ENCODE data around the gene SMIM14.

SMIM14 gene

DNA sequence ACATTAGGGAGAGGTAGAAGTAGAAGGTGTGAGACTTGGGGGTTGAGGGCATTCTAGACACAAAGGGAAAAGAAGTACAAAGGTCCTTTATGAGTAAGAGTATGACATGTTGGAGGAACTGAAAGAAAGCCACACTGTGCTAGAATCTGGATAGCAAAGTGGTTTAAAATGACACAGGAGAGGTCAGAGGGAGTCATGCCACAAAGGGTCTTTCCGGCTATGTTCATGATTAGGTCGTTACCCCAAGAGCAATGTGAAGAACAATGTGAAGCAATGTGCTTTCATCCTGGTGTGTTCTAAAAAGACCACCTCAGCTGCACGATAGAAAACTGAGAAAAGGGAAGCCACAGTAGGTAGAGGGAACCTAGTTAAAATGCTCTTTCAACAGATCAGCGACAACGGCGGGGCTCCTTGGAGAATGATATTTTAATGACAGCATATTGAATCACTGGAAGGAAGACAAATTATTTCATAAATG is 29.2 kb downstream of the SMIM14 start:
- Histone ChIP-seq H3K36me3 (ENCODE audit: control insufficient read depth, insufficient read depth, low read length) (no peaks in the 10 kb centered on the region), H3K4me3 (ENCODE audit: insufficient read depth, low read depth, low read length, poor library complexity, severe bottlenecking) (no peak overlapping the region), H3K27me3 (replicated peaks; ENCODE audit: control insufficient read depth, insufficient read depth, low read length, poor library complexity, severe bottlenecking) (no peaks in the 10 kb centered on the region), H3K4me1 (ENCODE audit: control insufficient read depth, insufficient read depth, low read length, poor library complexity, severe bottlenecking) (no peaks in the 10 kb centered on the region), H3K27ac (ENCODE audit: insufficient read depth, low read length, poor library complexity, severe bottlenecking) (no peak overlapping the region), H3K9me3 (ENCODE audit: control insufficient read depth, low read length) (no peaks in the 10 kb centered on the region)
- DNase-seq = no peak

DNA sequence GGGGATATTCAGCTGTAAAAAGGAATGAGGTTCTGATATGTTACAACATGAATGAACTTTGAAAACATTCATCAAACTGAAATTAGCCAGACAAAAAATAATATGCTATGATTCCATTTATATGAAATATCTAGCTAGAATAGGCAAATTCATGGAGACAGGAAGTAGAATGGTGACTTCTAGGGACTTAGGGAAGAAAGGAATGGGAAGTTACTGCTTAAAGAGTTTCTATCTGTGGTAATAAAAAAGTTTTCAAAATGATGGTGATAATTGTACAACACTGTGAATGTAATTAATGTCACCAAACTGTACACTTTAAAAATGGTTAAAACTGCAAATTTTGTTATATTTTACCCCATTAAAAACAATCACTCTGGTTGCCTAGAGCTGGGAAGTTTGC is 30.2 kb downstream of the SMIM14 start:
- Histone ChIP-seq H3K36me3 (ENCODE audit: control insufficient read depth, insufficient read depth, low read length) (no peaks in the 10 kb centered on the region), H3K4me3 (ENCODE audit: insufficient read depth, low read depth, low read length, poor library complexity, severe bottlenecking) (no peak overlapping the region), H3K27ac (ENCODE audit: insufficient read depth, low read length, poor library complexity, severe bottlenecking) (no peak overlapping the region), H3K4me1 (ENCODE audit: control insufficient read depth, insufficient read depth, low read length, poor library complexity, severe bottlenecking) (no peaks in the 10 kb centered on the region), H3K27me3 (replicated peaks; ENCODE audit: control insufficient read depth, insufficient read depth, low read length, poor library complexity, severe bottlenecking) (no peaks in the 10 kb centered on the region), H3K9me3 (ENCODE audit: control insufficient read depth, low read length) (no peaks in the 10 kb centered on the region)
- no peak for DNase-seq

DNA sequence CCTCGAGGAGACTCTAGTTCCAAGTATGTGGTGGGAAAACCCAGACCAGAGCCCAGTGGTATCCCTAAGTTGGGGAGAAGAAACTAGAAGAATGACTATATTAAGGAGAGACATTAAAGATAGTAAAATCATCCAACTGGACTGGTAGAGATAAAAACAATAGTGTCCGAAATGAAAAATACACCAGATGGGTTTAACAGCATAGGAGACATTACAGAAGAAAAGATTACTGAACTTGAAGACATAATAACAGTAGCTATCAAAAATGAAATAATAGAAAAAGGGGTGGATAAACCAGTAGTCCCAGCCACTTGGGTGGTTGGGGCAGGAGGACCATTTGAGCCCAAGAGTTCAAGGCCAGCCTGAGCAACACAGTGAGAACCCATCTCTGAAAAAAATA is 31.9 kb downstream of the SMIM14 start:
- Histone ChIP-seq H3K27me3 (replicated peaks; ENCODE audit: control insufficient read depth, insufficient read depth, low read length, poor library complexity, severe bottlenecking) (no peaks in the 10 kb centered on the region), H3K4me1 (ENCODE audit: control insufficient read depth, insufficient read depth, low read length, poor library complexity, severe bottlenecking) (no peaks in the 10 kb centered on the region), H3K9me3 (ENCODE audit: control insufficient read depth, low read length) (no peaks in the 10 kb centered on the region), H3K27ac (ENCODE audit: insufficient read depth, low read length, poor library complexity, severe bottlenecking) (no peak overlapping the region), H3K4me3 (ENCODE audit: insufficient read depth, low read depth, low read length, poor library complexity, severe bottlenecking) (no peak overlapping the region), H3K36me3 (ENCODE audit: control insufficient read depth, insufficient read depth, low read length) (no peaks in the 10 kb centered on the region)
- no peak for DNase-seq

DNA sequence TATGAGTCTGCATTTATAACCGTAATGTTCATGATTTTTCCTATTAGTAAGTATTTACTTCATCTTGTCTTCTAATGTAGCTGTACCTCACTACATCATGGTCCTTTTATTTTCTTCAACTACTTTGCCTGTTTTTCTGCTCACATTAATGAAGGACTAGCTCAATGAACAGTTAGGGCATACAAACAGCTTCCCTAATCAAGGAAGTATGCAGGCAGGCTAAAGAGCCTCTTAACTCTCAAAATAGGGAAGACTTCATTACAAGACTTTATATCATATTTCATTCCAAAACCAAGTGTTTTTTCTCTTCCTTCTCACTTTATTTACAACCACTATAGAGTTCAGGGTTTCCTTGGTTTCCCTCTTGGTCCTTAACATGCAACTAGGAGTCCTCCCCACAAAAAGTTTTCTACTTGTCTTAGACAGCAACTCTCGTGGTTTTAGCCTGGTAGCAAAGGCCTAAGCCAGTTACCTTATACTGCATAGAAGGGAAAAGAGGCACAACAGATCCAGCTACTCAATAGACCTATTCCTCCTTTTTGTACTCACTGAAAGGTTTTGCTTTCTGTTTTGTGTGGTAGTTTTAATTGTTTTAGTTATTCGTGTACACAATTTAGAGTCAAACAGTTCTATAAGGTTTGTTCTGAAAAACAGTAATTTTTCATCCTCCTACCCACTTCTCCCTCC is 40.8 kb downstream of the SMIM14 start:
- DNase-seq = no peak
- Histone ChIP-seq H3K4me1 (ENCODE audit: control insufficient read depth, insufficient read depth, low read length, poor library complexity, severe bottlenecking) (no peaks in the 10 kb centered on the region), H3K4me3 (ENCODE audit: insufficient read depth, low read depth, low read length, poor library complexity, severe bottlenecking) (no peak overlapping the region), H3K27me3 (replicated peaks; ENCODE audit: control insufficient read depth, insufficient read depth, low read length, poor library complexity, severe bottlenecking) (no peaks in the 10 kb centered on the region), H3K9me3 (ENCODE audit: control insufficient read depth, low read length) (no peaks in the 10 kb centered on the region), H3K36me3 (ENCODE audit: control insufficient read depth, insufficient read depth, low read length) (no peaks in the 10 kb centered on the region), H3K27ac (ENCODE audit: insufficient read depth, low read length, poor library complexity, severe bottlenecking) (no peak overlapping the region)

DNA sequence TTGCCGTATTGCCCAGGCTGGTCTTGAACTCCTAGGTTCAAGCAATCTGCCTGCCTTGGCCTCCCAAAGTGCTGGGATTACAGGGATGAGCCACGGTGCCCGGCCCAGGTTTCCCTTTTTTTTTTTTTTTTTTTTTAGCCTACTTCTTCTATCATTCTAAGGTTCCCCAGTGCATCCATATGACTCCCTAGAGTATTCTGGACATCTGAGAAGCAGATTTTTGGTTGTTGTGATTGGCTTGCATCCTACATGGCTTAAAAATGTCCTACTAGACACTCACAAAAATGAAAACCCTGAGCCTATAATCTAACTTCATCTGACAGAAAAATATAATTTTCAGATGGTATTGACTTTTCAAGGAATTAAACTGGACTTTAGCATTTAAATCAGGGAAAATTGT is 41.7 kb downstream of the SMIM14 start:
- Histone ChIP-seq H3K27ac (ENCODE audit: insufficient read depth, low read length, poor library complexity, severe bottlenecking) (no peak overlapping the region), H3K36me3 (ENCODE audit: control insufficient read depth, insufficient read depth, low read length) (no peaks in the 10 kb centered on the region), H3K9me3 (ENCODE audit: control insufficient read depth, low read length) (no peaks in the 10 kb centered on the region), H3K4me3 (ENCODE audit: insufficient read depth, low read depth, low read length, poor library complexity, severe bottlenecking) (no peak overlapping the region), H3K27me3 (replicated peaks; ENCODE audit: control insufficient read depth, insufficient read depth, low read length, poor library complexity, severe bottlenecking) (no peaks in the 10 kb centered on the region), H3K4me1 (ENCODE audit: control insufficient read depth, insufficient read depth, low read length, poor library complexity, severe bottlenecking) (no peaks in the 10 kb centered on the region)
- no peak for DNase-seq

DNA sequence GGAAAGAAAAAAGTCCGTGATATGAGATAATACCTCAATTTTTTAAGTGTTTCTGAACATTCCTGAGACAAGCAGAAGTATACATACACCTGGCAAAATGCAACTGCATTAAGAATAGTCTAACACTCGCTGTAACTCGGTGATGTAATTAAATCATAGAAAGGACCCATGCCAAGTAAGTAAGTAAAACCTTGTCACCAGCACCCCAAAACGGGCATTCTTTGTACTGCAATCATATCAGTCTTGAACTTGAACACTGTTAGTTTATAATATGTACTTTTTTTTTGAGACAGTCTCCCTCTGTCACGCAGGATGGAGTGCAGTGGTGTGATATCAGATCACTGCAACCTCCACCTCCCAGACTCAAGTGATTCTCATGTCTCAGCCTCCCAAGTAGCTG is 47.4 kb downstream of the SMIM14 start:
- Histone ChIP-seq H3K9me3 (ENCODE audit: control insufficient read depth, low read length) (no peaks in the 10 kb centered on the region), H3K36me3 (ENCODE audit: control insufficient read depth, insufficient read depth, low read length) (no peaks in the 10 kb centered on the region), H3K4me1 (ENCODE audit: control insufficient read depth, insufficient read depth, low read length, poor library complexity, severe bottlenecking) (no peaks in the 10 kb centered on the region), H3K4me3 (ENCODE audit: insufficient read depth, low read depth, low read length, poor library complexity, severe bottlenecking) (no peak overlapping the region), H3K27ac (ENCODE audit: insufficient read depth, low read length, poor library complexity, severe bottlenecking) (no peak overlapping the region), H3K27me3 (replicated peaks; ENCODE audit: control insufficient read depth, insufficient read depth, low read length, poor library complexity, severe bottlenecking) (no peaks in the 10 kb centered on the region)
- DNase-seq = no peak

DNA sequence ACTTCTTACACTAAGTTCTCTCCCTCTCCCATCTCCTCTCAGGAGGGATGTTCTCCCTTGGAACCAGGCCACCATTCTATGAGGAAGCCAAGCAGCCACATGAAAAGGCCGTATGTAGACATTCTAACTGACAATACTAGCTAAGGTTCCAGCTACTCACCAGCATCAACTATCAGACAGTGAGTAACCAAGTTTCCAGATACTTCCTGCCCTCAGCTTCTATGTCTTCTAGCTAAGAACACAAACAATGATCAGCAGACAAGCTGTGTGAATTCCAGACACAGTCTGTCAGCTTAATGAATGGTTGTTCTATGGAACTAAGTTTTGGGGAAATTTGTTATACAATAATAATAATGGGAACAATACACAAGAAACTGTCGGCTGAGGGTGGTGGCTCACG is 50.8 kb downstream of the SMIM14 start:
- H3K27ac ChIP-seq (ENCODE audit: insufficient read depth, low read length, poor library complexity, severe bottlenecking) = no peak overlapping the region
- H3K9me3 ChIP-seq (ENCODE audit: control insufficient read depth, low read length) = no peaks in the 10 kb centered on the region
- H3K4me3 ChIP-seq (ENCODE audit: insufficient read depth, low read depth, low read length, poor library complexity, severe bottlenecking) = no peak overlapping the region
- no peaks in the 10 kb centered on the region for H3K27me3 ChIP-seq (replicated peaks; ENCODE audit: control insufficient read depth, insufficient read depth, low read length, poor library complexity, severe bottlenecking)
- no peak for DNase-seq
- H3K36me3 ChIP-seq (ENCODE audit: control insufficient read depth, insufficient read depth, low read length) = no peaks in the 10 kb centered on the region
- no peaks in the 10 kb centered on the region for H3K4me1 ChIP-seq (ENCODE audit: control insufficient read depth, insufficient read depth, low read length, poor library complexity, severe bottlenecking)

DNA sequence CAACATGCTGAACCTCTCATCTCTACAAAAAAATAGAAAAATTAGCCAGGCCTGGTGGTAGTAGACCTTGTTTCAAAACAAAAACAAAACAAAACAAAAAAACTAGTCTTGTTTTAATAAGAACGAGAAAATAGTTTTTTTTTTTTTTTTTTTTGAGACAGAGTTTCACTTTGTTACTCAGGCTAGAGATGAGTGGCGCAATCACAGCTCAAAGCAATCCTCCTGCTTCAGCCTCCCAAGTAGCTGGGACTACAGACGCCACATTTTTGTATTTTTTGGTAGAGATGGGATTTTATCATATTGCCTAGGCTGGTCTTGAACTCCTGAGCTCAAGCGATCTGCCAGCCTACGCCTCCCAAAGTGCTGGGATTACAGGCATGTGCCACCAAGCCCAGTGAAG is 63.7 kb downstream of the SMIM14 start:
- no peaks in the 10 kb centered on the region for H3K36me3 ChIP-seq (ENCODE audit: control insufficient read depth, insufficient read depth, low read length)
- no peaks in the 10 kb centered on the region for H3K4me1 ChIP-seq (ENCODE audit: control insufficient read depth, insufficient read depth, low read length, poor library complexity, severe bottlenecking)
- no peaks in the 10 kb centered on the region for H3K9me3 ChIP-seq (ENCODE audit: control insufficient read depth, low read length)
- no peak for DNase-seq
- no peak overlapping the region for H3K4me3 ChIP-seq (ENCODE audit: insufficient read depth, low read depth, low read length, poor library complexity, severe bottlenecking)
- no peak overlapping the region for H3K27ac ChIP-seq (ENCODE audit: insufficient read depth, low read length, poor library complexity, severe bottlenecking)
- no peaks in the 10 kb centered on the region for H3K27me3 ChIP-seq (replicated peaks; ENCODE audit: control insufficient read depth, insufficient read depth, low read length, poor library complexity, severe bottlenecking)

DNA sequence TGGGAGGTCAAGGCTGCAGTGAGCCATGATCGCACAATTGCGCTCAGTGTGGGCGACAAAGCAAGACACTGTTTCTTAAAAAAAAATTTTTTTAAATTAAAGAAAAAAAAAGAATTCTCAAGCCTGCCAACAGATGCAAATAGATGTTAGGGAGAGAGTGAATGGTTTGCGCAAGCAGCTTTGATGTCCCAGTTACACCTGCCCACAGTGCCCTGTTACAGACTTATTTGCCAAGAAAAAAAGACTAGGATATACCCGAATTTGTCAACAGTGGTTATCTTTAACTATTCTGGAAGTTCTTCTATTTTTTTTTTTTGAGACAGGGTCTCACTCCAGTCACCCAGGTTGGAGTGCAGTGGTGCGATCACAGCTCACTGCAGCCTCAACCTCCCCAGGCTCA is 67.2 kb downstream of the SMIM14 start:
- Histone ChIP-seq H3K27ac (ENCODE audit: insufficient read depth, low read length, poor library complexity, severe bottlenecking) (no peak overlapping the region), H3K4me1 (ENCODE audit: control insufficient read depth, insufficient read depth, low read length, poor library complexity, severe bottlenecking) (no peaks in the 10 kb centered on the region), H3K27me3 (replicated peaks; ENCODE audit: control insufficient read depth, insufficient read depth, low read length, poor library complexity, severe bottlenecking) (no peaks in the 10 kb centered on the region), H3K36me3 (ENCODE audit: control insufficient read depth, insufficient read depth, low read length) (no peaks in the 10 kb centered on the region), H3K4me3 (ENCODE audit: insufficient read depth, low read depth, low read length, poor library complexity, severe bottlenecking) (no peak overlapping the region), H3K9me3 (ENCODE audit: control insufficient read depth, low read length) (no peaks in the 10 kb centered on the region)
- no peak for DNase-seq

DNA sequence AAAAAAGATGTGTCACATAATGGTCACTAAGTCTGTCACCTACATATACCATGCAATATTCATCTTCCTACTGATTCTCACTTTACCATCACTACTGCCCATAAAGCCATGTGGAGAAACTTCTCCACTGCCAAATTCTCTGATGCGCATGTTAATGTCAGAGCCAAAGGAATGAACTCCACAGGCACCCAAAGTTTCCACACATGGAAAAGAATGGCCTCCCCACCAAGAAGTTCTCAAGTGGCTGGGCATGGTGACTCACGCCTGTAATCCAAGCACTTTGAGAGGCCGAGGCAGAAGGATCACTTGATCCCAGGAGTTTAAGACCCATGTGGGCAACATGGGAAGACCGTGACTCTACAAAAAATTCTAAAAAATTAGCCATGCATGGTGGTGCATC is 67.6 kb downstream of the SMIM14 start:
- DNase-seq = no peak
- no peaks in the 10 kb centered on the region for H3K27me3 ChIP-seq (replicated peaks; ENCODE audit: control insufficient read depth, insufficient read depth, low read length, poor library complexity, severe bottlenecking)
- H3K36me3 ChIP-seq (ENCODE audit: control insufficient read depth, insufficient read depth, low read length) = no peaks in the 10 kb centered on the region
- H3K27ac ChIP-seq (ENCODE audit: insufficient read depth, low read length, poor library complexity, severe bottlenecking) = no peak overlapping the region
- no peak overlapping the region for H3K4me3 ChIP-seq (ENCODE audit: insufficient read depth, low read depth, low read length, poor library complexity, severe bottlenecking)
- no peaks in the 10 kb centered on the region for H3K4me1 ChIP-seq (ENCODE audit: control insufficient read depth, insufficient read depth, low read length, poor library complexity, severe bottlenecking)
- no peaks in the 10 kb centered on the region for H3K9me3 ChIP-seq (ENCODE audit: control insufficient read depth, low read length)

All from effector memory CD4-positive, alpha-beta T cell (primary cell).